Thyroid gland (tissue), 4 donors: ENCODE results near the gene ST3GAL3. TPM values are rescaled to one million over a fixed set of nuclear protein-coding genes. Genes with fewer than 3 reads are reported as not detected.

Experiments
- DNase-seq, 2 donors: peaks; one replicate each; pipeline ENCODE4 v3.0.0-alpha.2; 2019
- H3K27ac ChIP-seq, 3 donors: fragments of 200-600 bp; sonication (generic); 1 replicate in 2 of 3; 2 replicates in 1 of 3; pipeline ENCODE4 v1.5.1; 2016 to 2019; ENCODE audit warnings: mild to moderate bottlenecking in 1 of 3, moderate library complexity in 1 of 3
- H3K27me3 ChIP-seq: fragments of 200-600 bp; sonication (generic); one replicate; pipeline ENCODE4 v1.5.1; 2019
- H3K36me3 ChIP-seq, 2 donors: fragments of 200-600 bp; sonication (generic); one replicate each; pipeline ENCODE4 v1.5.1; 2016 to 2019
- H3K4me1 ChIP-seq, 2 donors: fragments of 200-600 bp; sonication (generic); one replicate each; pipeline ENCODE4 v1.5.1; 2017 to 2019
- H3K4me3 ChIP-seq, 3 donors: fragments of 200-600 bp; sonication (generic); replicated peaks in 1 of 3; 1 replicate in 2 of 3; 2 replicates in 1 of 3; pipeline ENCODE4 v1.5.1; 2016; ENCODE audit warnings: mild to moderate bottlenecking in 1 of 3
- H3K9me3 ChIP-seq: fragments of 200-600 bp; sonication (generic); one replicate; pipeline ENCODE4 v1.5.1; 2017
- CTCF ChIP-seq, 6 experiments: fragments of 200-600 bp in 3 of 6; fragments of 450-650 bp in 3 of 6; sonication (generic) in 3 of 6; IDR thresholded peaks; one replicate each; pipeline ENCODE4 v1.5.1; 2016 to 2019; ENCODE audit warnings: antibody characterized with exemption in 6 of 6, mild to moderate bottlenecking in 2 of 6, inconsistent platforms in 1 of 6, moderate library complexity in 1 of 6
- POLR2A ChIP-seq, 2 donors: fragments of 450-650 bp; IDR thresholded peaks; one replicate each; pipeline ENCODE4 v1.6.1; 2017; ENCODE audit warnings: antibody characterized with exemption in 2 of 2, mild to moderate bottlenecking in 2 of 2, moderate library complexity in 1 of 2
- WGBS, 2 donors: methylation state at CpG; one replicate each; pipeline ENCODE4 v1.1.5; 2017; 5-methylcytosine and 5-hydroxymethylcytosine counted together
- intact Hi-C: fragments of 100-400 bp; cut with DNase I; formaldehyde crosslinking; loops from one replicate; pipeline ENCODE4 v1.15.1; 2023
- total RNA-seq, 4 donors: library from RNA; depleted of rRNA; stranded (reverse); fragments of >200 nt; gene quantifications; one replicate each; pipeline ENCODE4 v1.2.3, GENCODE V29; 2016

ST3GAL3 gene
- total RNA-seq, 4 donors from 2014 or later, result 12.1 to 17.7 (median 14.3) TPM

GRCh38 chr1:43763497-43763973, 56.2 kb downstream of the ST3GAL3 start:
- 4 to 5% methylated on average over 4 of the region's 4 CpGs for WGBS, 2 donors

GRCh38 chr1:43764581-43764980, 57.2 kb downstream of the ST3GAL3 start:
- intact Hi-C loops, result loop anchor here (10.0 kb wide), 1 partner anchor 270 kb away; the partner anchor contains the start of gene SLC6A9
- H3K4me1 ChIP-seq, result peaks cover 15 to 24% of the 10 kb centered on the region in 2 donors
- no peaks in the 10 kb centered on the region for H3K9me3 ChIP-seq
- 84 to 97% methylated on average over 6 of the region's 6 CpGs for WGBS, 2 donors
- no peaks in the 10 kb centered on the region for H3K36me3 ChIP-seq
- no peak overlapping the region for H3K4me3 ChIP-seq
- H3K27me3 ChIP-seq, result no peaks in the 10 kb centered on the region
- no peak for DNase-seq
- no peak for TF ChIP-seq CTCF (IDR thresholded peaks at IDR 0.05)
- TF ChIP-seq POLR2A (IDR thresholded peaks at IDR 0.05), result no peak
- no peak overlapping the region for H3K27ac ChIP-seq

More at GRCh38 chr1:43763497-43763973, 56.2 kb downstream of the ST3GAL3 start:
- Histone ChIP-seq H3K36me3 (no peaks in the 10 kb centered on the region), H3K4me1 (peaks cover 15 to 24% of the 10 kb centered on the region in 2 donors), H3K4me3 (no peak overlapping the region), H3K27me3 (no peaks in the 10 kb centered on the region), H3K9me3 (no peaks in the 10 kb centered on the region), H3K27ac (no peak overlapping the region)
- peak; percentile 77 to 80 for DNase-seq
- intact Hi-C loops, result loop anchor here (2.0 to 10.0 kb wide), 2 partner anchors 171 to 271 kb away; partner anchors contain the start of gene SLC6A9
- TF ChIP-seq CTCF (IDR thresholded peaks at IDR 0.05), result peak; percentile 57 to 96 (median 88)
- no peak for TF ChIP-seq POLR2A (IDR thresholded peaks at IDR 0.05)

GRCh38 chr1:43766086-43766784, 58.9 kb downstream of the ST3GAL3 start:
- 28 to 44% methylated on average over 8 of the region's 8 CpGs for WGBS, 2 donors
- no peaks in the 10 kb centered on the region for H3K27me3 ChIP-seq
- H3K4me1 ChIP-seq, result peaks cover 15 to 24% of the 10 kb centered on the region in 2 donors
- no peak overlapping the region for H3K4me3 ChIP-seq
- H3K9me3 ChIP-seq, result no peaks in the 10 kb centered on the region
- DNase-seq, result peak; percentile 92 to 93
- no peaks in the 10 kb centered on the region for H3K36me3 ChIP-seq
- H3K27ac ChIP-seq, result peak overlapping the region; percentile 34 to 41 (median 39)
- intact Hi-C loops, result loop anchor here (10.0 kb wide), 1 partner anchor 269 kb away; the partner anchor contains the start of gene SLC6A9
- TF ChIP-seq CTCF (IDR thresholded peaks at IDR 0.05), result peak in 1 of 6 experiments; percentile 6
- TF ChIP-seq POLR2A (IDR thresholded peaks at IDR 0.05), result no peak

GRCh38 chr1:43766818-43767525, 59.6 kb downstream of the ST3GAL3 start:
- Histone ChIP-seq H3K27ac (peak overlapping the region; percentile 34 to 41 (median 39)), H3K27me3 (no peaks in the 10 kb centered on the region), H3K36me3 (no peaks in the 10 kb centered on the region), H3K4me3 (no peak overlapping the region), H3K9me3 (no peaks in the 10 kb centered on the region), H3K4me1 (peaks cover 15 to 24% of the 10 kb centered on the region in 2 donors)
- DNase-seq, result peak in 1 of 2 donors; percentile 7
- TF ChIP-seq CTCF (IDR thresholded peaks at IDR 0.05) (no peak), POLR2A (IDR thresholded peaks at IDR 0.05) (no peak)
- intact Hi-C loops, result loop anchor here (10.0 kb wide), 1 partner anchor 268 kb away; the partner anchor contains the start of gene SLC6A9
- WGBS, 2 donors, result 81 to 82% methylated on average over 5 of the region's 5 CpGs
